Kidney epithelial cell (primary cell): ENCODE results near the gene TMEM59L. TPM values are rescaled to one million over a fixed set of nuclear protein-coding genes. Genes with fewer than 3 reads are reported as not detected.
A peak's percentile ranks its signal among the peaks of the same experiment; 100 is the strongest.

Source experiments
- DNase-seq: peaks from one replicate; pipeline ENCODE4 v3.0.0-alpha.2; 2010; ENCODE audit warnings: low read depth
- H3K27me3 ChIP-seq: 2 replicates; pipeline ENCODE4 v1.6.0; 2011; ENCODE audit warnings: low read length; ENCODE audit not compliant: control insufficient read depth, insufficient read depth
- H3K36me3 ChIP-seq: 2 replicates; pipeline ENCODE4 v1.5.1; 2011; ENCODE audit warnings: low read length; ENCODE audit not compliant: control insufficient read depth, insufficient read depth
- H3K4me3 ChIP-seq: 2 replicates; pipeline ENCODE4 v1.5.1; 2011; ENCODE audit warnings: low read depth, mild to moderate bottlenecking, control low read depth, low read length
- CTCF ChIP-seq: IDR thresholded peaks from 2 replicates; pipeline ENCODE4 v1.5.1; 2011; ENCODE audit warnings: mild to moderate bottlenecking, moderate library complexity, low read length, control low read depth, inconsistent platforms; ENCODE audit not compliant: insufficient read depth, poor library complexity, severe bottlenecking
- total RNA-seq: library from RNA; depleted of rRNA; stranded (reverse); fragments of >200 nt; gene quantifications from 2 replicates; pipeline ENCODE4 v1.2.3, GENCODE V29; 2015

TMEM59L gene
- total RNA-seq, 1 donor from 2014 or later = 3.8 TPM

GRCh38 chr19:18610556-18611326 lies 1.9 kb upstream of the TMEM59L start:
- Histone ChIP-seq H3K27me3 (peaks cover 86% of the 10 kb centered on the region), H3K36me3 (no peaks in the 10 kb centered on the region), H3K4me3 (no peak overlapping the region)
- no peak for TF ChIP-seq CTCF
- no peak for DNase-seq

DNA sequence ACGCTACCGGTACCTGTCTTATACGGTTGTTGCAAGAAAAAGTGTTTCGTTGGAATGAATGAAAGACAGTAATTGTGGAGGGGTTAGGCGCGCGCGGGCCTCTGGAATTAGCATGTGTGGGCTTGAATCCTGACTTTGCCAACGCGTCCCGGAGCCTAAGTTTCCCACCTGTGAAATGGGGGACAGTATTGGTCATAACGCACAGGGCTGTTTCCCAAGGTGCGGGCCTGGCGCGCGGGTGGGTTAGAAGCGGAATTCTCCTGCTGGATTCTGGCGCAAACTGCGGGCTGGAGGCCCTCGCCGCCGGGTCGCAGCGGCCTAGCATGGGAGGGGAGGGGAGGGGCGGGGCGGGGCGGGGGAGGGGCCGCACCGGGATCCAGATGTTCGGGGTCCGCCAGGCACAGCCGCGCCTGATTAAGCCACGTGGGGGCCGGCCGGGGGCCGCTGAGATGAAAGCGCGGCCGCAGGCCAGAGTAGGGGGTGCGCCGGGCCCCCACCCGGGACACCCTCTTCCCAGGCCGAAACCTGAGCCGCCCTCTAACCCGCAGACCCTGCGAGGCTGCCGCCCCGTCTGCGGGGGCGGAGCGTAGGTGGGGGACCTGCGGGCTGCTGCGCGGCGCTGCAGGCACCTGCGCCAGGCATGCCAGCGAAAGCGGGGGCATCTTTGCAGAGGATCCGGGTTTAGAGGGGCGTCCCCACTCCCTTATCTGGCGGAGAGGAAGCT lies 1.2 kb upstream of the TMEM59L start:
- peaks cover 83% of the 10 kb centered on the region for H3K27me3 ChIP-seq
- no peak overlapping the region for H3K4me3 ChIP-seq
- H3K36me3 ChIP-seq = no peaks in the 10 kb centered on the region
- no peak for DNase-seq
- TF ChIP-seq CTCF = no peak

- DNase-seq = no peak
- H3K36me3 ChIP-seq = no peaks in the 10 kb centered on the region
- H3K27me3 ChIP-seq = peaks cover 78% of the 10 kb centered on the region
- H3K4me3 ChIP-seq = peak overlapping the region; percentile 32
- TF ChIP-seq CTCF = no peak
Measured at GRCh38 chr19:18612051-18612771, 459 bp upstream of the TMEM59L start.

DNA sequence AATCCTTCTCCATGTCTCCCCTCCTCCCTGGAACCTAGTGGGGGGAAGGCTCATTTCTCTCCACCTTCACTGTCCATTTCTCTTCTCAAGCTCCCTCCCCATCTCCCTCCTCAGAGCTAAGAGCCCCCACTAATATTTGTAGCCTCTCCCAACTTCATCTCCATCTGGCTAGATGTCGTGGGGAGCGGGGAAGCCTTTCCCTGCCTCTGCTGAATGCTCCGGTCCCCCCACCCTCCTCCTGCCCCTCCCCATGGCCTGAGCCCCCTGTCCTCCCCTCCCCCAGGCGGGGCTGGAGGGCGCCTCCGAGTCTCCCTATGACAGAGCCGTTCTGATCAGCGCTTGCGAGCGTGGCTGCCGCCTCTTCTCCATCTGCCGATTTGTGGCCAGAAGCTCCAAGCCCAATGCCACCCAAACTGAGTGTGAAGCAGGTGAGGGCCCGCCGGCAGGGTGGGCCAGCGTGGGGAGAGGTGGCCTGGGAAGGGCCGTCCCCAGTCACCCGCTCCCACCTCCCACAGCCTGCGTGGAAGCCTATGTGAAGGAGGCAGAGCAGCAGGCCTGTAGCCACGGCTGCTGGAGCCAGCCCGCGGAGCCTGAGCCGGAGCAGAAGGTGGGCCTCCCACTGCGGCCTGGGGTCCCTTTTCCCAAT lies 1.0 kb downstream of the TMEM59L start:
- H3K27me3 ChIP-seq = peaks cover 63% of the 10 kb centered on the region
- DNase-seq = no peak
- H3K4me3 ChIP-seq = no peak overlapping the region
- no peaks in the 10 kb centered on the region for H3K36me3 ChIP-seq
- TF ChIP-seq CTCF = no peak

- Histone ChIP-seq H3K36me3 (no peaks in the 10 kb centered on the region), H3K27me3 (peaks cover 40% of the 10 kb centered on the region), H3K4me3 (no peak overlapping the region)
- no peak for TF ChIP-seq CTCF
- no peak for DNase-seq
Measured at GRCh38 chr19:18616023-18616422, 3.4 kb downstream of the TMEM59L start.
